ENCODE data around the gene EFNA4.

- TF ChIP-seq CTCF (conservative IDR thresholded peaks at IDR 0.05; ENCODE audit: low read depth, low read length), result no peak
- no peak for TF ChIP-seq EZH2 (IDR thresholded peaks at IDR 0.05; ENCODE audit: borderline replicate concordance, low read depth, low read length, poor library complexity, severe bottlenecking)
Observed at GRCh38 chr1:155108296-155108695, 44.8 kb downstream of the EFNA4 start.
